GM12864 (cell line): ENCODE data around the gene CACNA2D1.
"Not testable (repeated sequence)": the region's sequence is repeated elsewhere in the genome, so short reads cannot be mapped to it uniquely, and the experiment has no call there.

Source experiments
- DNase-seq: peaks from one replicate; pipeline ENCODE4 v3.0.0-alpha.2; 2011; ENCODE audit warnings: low read depth
- H3K4me3 ChIP-seq: 2 replicates; pipeline ENCODE4 v1.5.1; 2011; ENCODE audit warnings: mild to moderate bottlenecking, low read depth, low read length, control low read depth
- TF ChIP-seq, protein P1 (sequence below): IDR thresholded peaks from 2 replicates; pipeline ENCODE4 v1.5.1; 2011; ENCODE audit warnings: low read depth, mild to moderate bottlenecking, moderate library complexity, low read length, control low read depth, inconsistent platforms; ENCODE audit errors: missing control alignments

The CACNA2D1 gene

DNA sequence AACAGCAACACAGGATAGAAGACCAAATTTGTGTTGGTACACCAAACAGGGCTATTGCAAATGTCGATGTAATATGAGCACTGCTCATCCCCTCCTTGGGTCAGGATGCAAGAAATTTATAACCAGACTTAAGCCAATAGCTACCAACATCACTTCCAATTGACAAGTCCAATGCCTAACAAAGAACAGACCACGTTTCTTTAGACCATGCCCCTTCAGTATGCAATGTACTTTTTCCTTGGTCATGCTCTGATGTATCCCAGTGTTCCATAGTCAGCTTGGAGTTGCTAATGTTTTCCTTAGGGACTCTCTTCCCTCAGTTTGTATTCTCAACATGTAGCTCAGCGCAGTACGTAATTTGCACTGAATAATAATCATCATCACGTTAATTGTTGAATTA is 7.8 kb downstream of the CACNA2D1 start:
- no peak for DNase-seq
- TF ChIP-seq, protein P1, sequence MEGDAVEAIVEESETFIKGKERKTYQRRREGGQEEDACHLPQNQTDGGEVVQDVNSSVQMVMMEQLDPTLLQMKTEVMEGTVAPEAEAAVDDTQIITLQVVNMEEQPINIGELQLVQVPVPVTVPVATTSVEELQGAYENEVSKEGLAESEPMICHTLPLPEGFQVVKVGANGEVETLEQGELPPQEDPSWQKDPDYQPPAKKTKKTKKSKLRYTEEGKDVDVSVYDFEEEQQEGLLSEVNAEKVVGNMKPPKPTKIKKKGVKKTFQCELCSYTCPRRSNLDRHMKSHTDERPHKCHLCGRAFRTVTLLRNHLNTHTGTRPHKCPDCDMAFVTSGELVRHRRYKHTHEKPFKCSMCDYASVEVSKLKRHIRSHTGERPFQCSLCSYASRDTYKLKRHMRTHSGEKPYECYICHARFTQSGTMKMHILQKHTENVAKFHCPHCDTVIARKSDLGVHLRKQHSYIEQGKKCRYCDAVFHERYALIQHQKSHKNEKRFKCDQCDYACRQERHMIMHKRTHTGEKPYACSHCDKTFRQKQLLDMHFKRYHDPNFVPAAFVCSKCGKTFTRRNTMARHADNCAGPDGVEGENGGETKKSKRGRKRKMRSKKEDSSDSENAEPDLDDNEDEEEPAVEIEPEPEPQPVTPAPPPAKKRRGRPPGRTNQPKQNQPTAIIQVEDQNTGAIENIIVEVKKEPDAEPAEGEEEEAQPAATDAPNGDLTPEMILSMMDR, result no peak
- H3K4me3 ChIP-seq, result no peak overlapping the region

DNA sequence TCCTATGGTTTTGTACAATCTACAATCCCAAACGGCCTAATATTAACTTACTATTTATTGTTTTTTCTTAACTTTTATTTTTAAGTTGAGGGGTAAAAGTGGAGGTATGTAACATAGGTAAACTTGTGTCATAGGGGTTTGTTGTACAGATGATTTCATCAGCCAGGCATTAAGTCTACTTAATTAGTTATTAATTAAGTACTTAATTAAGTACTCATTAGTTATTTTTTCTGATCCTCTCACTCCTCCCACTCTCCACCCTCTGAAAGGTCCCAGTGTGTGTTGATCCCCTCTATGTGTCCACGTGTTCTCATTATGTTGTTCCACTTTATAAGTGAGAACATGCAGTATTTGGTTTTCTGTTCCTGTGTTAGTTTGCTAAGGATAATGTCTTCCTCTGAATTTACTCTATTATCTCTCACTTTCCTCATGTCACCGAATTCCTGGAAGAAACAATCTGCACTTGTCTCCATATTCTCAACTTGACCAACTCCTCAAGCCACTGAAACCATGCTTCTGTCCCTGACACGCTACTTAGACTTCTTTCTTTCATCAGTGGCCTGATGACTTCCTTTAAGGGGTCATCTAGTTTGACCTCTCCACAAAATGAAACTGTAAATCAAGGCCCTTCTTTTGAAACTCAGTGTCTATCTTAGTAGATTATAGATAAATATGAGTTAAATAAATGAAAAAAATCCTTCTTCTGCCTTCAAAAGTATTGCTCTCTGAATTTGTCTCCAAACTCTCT is 9.1 kb downstream of the CACNA2D1 start:
- no peak overlapping the region for H3K4me3 ChIP-seq
- DNase-seq, result no peak
- TF ChIP-seq, protein P1, result no peak

DNA sequence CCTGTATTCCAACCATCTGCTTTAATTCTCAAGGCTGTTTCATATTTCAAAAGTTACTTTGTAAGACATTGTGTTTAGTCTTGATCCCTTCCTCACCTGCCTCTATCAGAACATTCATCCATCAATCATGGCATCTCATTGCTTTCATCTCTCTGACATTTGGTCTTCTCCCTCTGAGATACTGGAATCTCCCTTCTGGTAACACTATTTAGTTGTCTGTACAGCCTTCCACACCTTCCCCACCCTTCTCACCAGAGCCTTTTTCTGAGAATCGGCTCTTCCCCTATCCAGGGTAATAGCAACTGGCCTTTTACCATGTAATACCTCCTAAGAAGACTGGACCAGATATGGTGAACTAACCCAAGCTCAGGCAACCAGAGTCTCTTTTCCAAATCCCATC is 10.1 kb downstream of the CACNA2D1 start:
- TF ChIP-seq, protein P1, result no peak
- no peak overlapping the region for H3K4me3 ChIP-seq
- no peak for DNase-seq

DNA sequence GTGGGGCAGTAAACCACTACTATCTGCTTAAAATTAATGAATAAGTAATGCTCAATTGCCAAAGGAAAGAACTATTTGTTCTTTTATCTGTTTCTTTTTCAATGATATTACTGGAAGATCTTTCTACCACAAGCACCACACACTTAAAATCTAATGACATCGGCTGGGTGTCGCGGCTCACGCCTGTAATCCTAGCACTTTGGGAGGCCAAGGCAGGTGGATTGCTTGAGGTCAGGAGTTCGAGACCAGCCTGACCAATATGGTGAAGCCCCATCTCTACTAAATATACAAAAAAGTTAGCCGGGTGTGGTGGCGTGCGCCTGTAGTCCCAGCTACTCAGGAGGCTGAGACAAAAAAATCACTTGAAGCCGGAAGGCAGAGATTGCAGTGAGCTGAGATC is 10.8 kb downstream of the CACNA2D1 start:
- H3K4me3 ChIP-seq, DNase-seq: not testable (repeated sequence)

DNA sequence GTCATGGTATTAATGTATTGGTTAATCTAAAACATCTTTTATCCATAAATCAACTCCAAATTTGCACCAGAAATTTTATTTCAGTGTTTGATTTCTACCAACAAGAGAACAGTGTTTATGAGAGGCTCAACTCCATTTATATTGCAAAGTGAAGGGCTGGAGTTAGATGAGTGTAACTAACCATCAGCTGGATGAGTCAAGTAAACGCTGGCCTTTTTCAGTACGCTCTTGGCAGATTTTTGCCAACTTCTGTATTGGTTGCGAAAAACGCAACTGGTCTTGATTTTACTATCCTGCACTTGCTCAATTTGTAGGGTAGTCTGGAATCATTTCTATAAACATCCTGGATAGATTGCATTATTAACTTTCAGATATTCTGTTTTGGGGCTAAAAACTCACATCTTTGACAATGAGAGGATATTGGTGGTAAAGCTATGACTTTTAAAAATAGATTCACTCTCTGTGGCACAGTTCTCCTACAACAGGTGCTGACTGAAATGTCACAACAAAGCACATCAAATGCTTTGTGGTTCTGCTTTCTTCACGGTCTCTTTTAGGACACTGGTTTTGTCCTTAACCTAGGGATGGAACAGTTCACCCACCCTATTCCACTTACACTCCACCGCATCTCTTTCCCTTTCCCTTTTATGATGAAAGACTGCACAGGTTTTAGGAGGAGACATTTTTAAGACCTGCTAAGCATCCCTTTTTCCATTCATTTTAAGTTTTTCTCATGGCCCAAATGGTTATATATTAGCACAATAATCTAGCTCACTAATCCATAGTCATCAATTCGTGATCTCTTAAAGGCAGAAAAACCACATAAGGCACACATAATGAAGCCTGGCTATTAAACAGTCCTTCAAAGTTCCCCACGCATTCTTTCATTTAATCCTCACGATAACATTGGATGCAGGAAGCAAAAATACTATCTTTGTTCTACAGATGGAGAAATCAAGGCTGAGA is 12.8 kb downstream of the CACNA2D1 start:
- TF ChIP-seq, protein P1, result no peak
- DNase-seq, result no peak
- no peak overlapping the region for H3K4me3 ChIP-seq

DNA sequence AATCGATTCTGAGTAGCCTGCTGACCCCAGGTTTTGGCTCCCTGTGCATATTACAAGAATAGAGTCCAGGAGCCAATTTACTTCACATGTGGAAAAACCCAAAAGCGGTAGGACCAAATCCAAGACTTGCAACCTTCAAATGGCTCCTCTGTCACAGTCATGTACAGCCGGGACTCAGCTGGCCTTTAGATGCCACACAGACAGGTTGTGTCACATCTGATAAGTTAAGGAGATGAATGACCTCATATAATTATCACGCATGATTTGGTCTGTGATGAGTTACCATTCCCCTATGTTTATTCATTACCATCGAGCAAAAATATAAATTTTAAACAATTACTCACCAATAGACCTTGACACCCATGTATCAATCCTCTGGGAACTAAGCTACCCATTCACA is 14.2 kb downstream of the CACNA2D1 start:
- no peak for DNase-seq
- TF ChIP-seq, protein P1, result no peak
- H3K4me3 ChIP-seq, result no peak overlapping the region

DNA sequence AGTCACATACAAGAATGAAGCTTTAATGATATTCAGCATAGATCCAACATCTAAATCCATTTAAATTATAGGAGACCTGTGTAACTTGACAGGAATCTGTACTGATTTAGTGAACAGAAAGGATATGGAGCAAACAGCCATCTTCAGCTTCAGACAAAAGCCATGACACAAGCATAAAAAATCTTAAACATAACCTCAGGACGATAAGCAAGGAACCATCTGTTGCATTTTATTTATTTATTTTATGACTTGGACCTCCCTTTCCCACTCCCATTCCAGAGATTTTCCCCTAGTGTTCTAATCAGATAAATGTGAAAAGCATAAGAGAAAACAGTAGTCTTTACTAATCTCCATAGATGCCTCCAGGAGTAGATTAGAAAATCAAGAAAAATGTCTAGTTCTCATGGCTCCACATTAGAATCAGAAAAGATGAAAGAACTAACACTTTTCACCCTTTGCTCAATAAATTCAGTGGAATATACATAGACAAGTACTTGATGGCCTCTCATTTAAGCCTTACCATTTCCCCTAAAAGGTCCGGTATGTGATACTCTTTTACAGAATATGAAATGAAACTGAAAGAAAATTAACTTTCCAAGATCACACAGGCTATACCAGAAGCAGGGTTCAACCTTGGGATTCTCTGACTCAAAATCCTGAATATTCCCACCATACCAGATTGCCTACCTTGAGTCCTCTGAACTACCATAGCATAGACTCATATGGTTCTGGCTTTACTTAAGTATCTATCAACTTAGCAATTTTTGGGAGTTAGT is 15.2 kb downstream of the CACNA2D1 start:
- H3K4me3 ChIP-seq, result no peak overlapping the region
- DNase-seq, result no peak
- TF ChIP-seq, protein P1, result no peak
